GM23248 (cell line): ENCODE measurements around the gene CSRP3. TPM values are rescaled to one million over a fixed set of nuclear protein-coding genes. Genes with fewer than 3 reads are reported as not detected.

Experiments used
- DNase-seq: peaks from one replicate; pipeline ENCODE4 v3.0.0-alpha.2; 2015
- H2AFZ ChIP-seq: fragments of 200-600 bp; sonication (generic); 2 replicates; pipeline ENCODE4 v1.6.1; 2016; ENCODE audit warnings: antibody characterized with exemption
- H3F3A ChIP-seq: fragments of 200-600 bp; sonication (generic); 2 replicates; pipeline ENCODE4 v1.6.1; 2016; ENCODE audit warnings: mild to moderate bottlenecking, antibody characterized with exemption, mixed run types; ENCODE audit not compliant: insufficient read depth
- H3K27ac ChIP-seq: fragments of 200-600 bp; sonication (generic); 2 replicates; pipeline ENCODE4 v1.5.1; 2016; ENCODE audit warnings: mild to moderate bottlenecking
- H3K27me3 ChIP-seq: fragments of 200-600 bp; sonication (generic); replicated peaks from 2 replicates; pipeline ENCODE4 v1.6.1; 2016; ENCODE audit warnings: mild to moderate bottlenecking; ENCODE audit not compliant: insufficient read depth
- H3K36me3 ChIP-seq: fragments of 200-600 bp; sonication (generic); 2 replicates; pipeline ENCODE4 v1.6.1; 2016; ENCODE audit warnings: low read depth, mild to moderate bottlenecking
- H3K4me1 ChIP-seq: fragments of 200-600 bp; sonication (generic); 2 replicates; pipeline ENCODE4 v1.6.1; 2016; ENCODE audit warnings: mild to moderate bottlenecking; ENCODE audit not compliant: insufficient read depth
- H3K4me2 ChIP-seq: fragments of 200-600 bp; sonication (generic); one replicate; pipeline ENCODE4 v1.6.1; 2016; ENCODE audit warnings: mild to moderate bottlenecking; ENCODE audit not compliant: unreplicated experiment
- H3K4me3 ChIP-seq: fragments of 200-600 bp; sonication (generic); 2 replicates; pipeline ENCODE4 v1.5.1; 2016; ENCODE audit warnings: mild to moderate bottlenecking
- H3K79me2 ChIP-seq: fragments of 200-600 bp; sonication (generic); 2 replicates; pipeline ENCODE4 v1.6.1; 2016; ENCODE audit warnings: mild to moderate bottlenecking; ENCODE audit not compliant: insufficient read depth
- H3K9ac ChIP-seq: fragments of 200-600 bp; sonication (generic); 2 replicates; pipeline ENCODE4 v1.6.1; 2016; ENCODE audit warnings: mild to moderate bottlenecking
- H3K9me2 ChIP-seq: fragments of 200-600 bp; sonication (generic); 2 replicates; pipeline ENCODE4 v1.6.1; 2016; ENCODE audit warnings: mixed run types, mild to moderate bottlenecking, moderate library complexity; ENCODE audit not compliant: insufficient read depth
- H3K9me3 ChIP-seq: fragments of 200-600 bp; sonication (generic); one replicate; pipeline ENCODE4 v1.6.1; 2017; ENCODE audit warnings: low read depth
- H4K20me1 ChIP-seq: fragments of 200-600 bp; sonication (generic); 2 replicates; pipeline ENCODE4 v1.6.0; 2016; ENCODE audit not compliant: insufficient read depth
- EZH2 ChIP-seq: fragments of 200-600 bp; sonication (generic); IDR thresholded peaks from 2 replicates; pipeline ENCODE4 v1.6.1; 2018; ENCODE audit warnings: antibody characterized with exemption, mild to moderate bottlenecking; ENCODE audit not compliant: insufficient read depth, poor library complexity, severe bottlenecking
- EZH2phosphoT487 ChIP-seq: fragments of 200-600 bp; sonication (generic); IDR thresholded peaks from 2 replicates; pipeline ENCODE4 v1.6.1; 2018; ENCODE audit warnings: antibody characterized with exemption, moderate library complexity, mild to moderate bottlenecking, low read depth; ENCODE audit not compliant: insufficient read depth
- WGBS, 2 experiments: methylation state at CpG; one replicate each; pipeline ENCODE4 v1.1.6; 2015 to 2017; ENCODE audit warnings: low lambda C conversion rate in 2 of 2, low coverage in 1 of 2; ENCODE audit errors: missing lambda C conversion rate in 2 of 2; 5-methylcytosine and 5-hydroxymethylcytosine counted together
- in situ Hi-C: fragments of 300-500 bp; cut with MboI; formaldehyde crosslinking; loops from 2 replicates; pipeline ENCODE4 v1.15.0; 2020
- polyA plus RNA-seq: library from polyadenylated mRNA; unstranded; fragments of >200 nt; fragmentation: Nextera tagmentation; extraction: Ambion mirVana; gene quantifications from 2 replicates; pipeline ENCODE4 v1.2.1, GENCODE V29; 2016
- total RNA-seq: library from RNA; depleted of rRNA; stranded (reverse); fragments of >200 nt; shearing (Covaris generic); gene quantifications from 2 replicates; pipeline ENCODE4 v1.2.3, GENCODE V29; 2014

CSRP3 gene
- total and polyA plus RNA-seq, 2 experiments from 2014 or later = not detected

DNA sequence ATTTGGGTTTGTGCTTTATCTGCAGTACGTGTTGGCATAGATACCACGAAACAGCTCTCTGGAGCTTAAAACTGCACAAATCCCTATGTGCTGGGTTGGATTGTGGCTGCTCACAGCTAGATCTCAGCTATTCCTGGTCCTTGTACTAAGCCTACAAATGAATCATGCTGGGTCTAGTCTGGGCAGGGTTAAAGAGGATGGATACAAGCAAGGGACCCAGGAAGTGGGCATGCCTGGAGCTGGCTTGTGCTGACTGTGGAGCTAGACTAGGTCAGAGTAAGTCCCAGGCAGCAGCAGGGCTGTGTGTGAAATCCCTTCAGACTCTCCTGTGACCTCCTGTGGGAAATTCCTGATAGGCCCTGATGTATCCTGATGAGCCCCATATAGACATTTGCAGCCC lies 42.8 kb upstream of the CSRP3 start:
- Histone ChIP-seq H4K20me1 (no peaks in the 10 kb centered on the region), H3F3A (no peaks in the 10 kb centered on the region; the same call in 1 of the 2 replicates), H3K4me1 (0 out of 2 replicates have a peak, but pooled peaks cover 9% of the 10 kb centered on the region), H3K4me3 (no peak overlapping the region), H3K9me3 (no peaks in the 10 kb centered on the region), H3K4me2 (no peak overlapping the region), H3K9ac (no peak overlapping the region), H3K79me2 (no peaks in the 10 kb centered on the region), H3K27me3 (peaks cover 28% of the 10 kb centered on the region), H3K9me2 (no peaks in the 10 kb centered on the region), H2AFZ (no peak overlapping the region), H3K27ac (no peak overlapping the region), H3K36me3 (no peaks in the 10 kb centered on the region)
- in situ Hi-C loops = no loop called here
- WGBS, 2 experiments = 96 to 98% methylated on average over 2 of the region's 2 CpGs
- no peak for DNase-seq
- TF ChIP-seq EZH2 = no peak
- no peak for TF ChIP-seq EZH2phosphoT487

DNA sequence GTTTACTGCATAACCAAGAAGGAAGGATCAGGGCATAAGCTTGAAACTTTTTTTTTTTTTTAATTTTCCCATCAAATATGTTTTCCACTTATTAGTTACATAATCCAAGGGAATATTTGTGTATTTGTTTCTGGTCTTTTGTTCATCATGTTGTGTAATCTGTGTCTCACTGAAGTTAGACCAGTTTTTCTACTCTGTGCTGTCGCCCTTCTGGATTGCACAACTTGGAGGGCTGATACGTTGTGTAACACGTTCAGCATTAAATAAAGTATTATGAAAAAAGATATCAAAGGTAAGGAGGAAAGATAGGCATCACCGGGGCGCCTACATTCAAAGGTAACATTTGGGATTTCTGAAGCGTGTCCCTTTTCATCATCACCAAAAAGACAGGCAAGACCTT lies 42.3 kb upstream of the CSRP3 start:
- in situ Hi-C loops = no loop called here
- 61 to 66% methylated on average over 6 of the region's 6 CpGs for WGBS, 2 experiments
- peak; percentile 54 for DNase-seq

DNA sequence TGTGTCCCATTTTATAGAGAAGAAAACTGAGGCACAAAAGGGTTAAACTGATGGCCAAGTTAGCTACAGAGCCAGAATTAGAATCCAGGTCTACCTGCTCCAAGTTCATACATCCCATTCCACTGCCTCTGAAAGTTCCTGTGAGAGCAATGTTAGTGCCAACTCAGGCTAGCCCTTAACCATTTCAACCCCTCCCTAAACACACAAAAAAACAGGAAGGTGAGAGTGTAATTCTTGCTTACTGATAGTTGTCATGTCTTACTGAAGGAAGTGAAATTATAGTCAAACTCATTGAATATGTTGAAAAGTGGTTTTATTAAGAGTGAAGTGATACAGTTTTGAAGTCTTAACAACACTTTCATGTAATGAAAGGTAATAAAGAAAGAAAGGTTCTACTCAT lies 41.8 kb upstream of the CSRP3 start:
- H3K4me3 ChIP-seq = no peak overlapping the region
- H3K4me1 ChIP-seq = 0 out of 2 replicates have a peak, but pooled peaks cover 9% of the 10 kb centered on the region
- no peaks in the 10 kb centered on the region; the same call in 1 of the 2 replicates for H3F3A ChIP-seq
- no peak overlapping the region for H2AFZ ChIP-seq
- no peaks in the 10 kb centered on the region for H3K36me3 ChIP-seq
- H3K9me3 ChIP-seq = no peaks in the 10 kb centered on the region
- H3K4me2 ChIP-seq = no peak overlapping the region
- TF ChIP-seq EZH2phosphoT487 (no peak), EZH2 (no peak)
- no peaks in the 10 kb centered on the region for H3K79me2 ChIP-seq
- no peaks in the 10 kb centered on the region for H4K20me1 ChIP-seq
- no peaks in the 10 kb centered on the region for H3K9me2 ChIP-seq
- no peak overlapping the region for H3K9ac ChIP-seq
- in situ Hi-C loops = no loop called here
- no peak for DNase-seq
- H3K27ac ChIP-seq = no peak overlapping the region
- H3K27me3 ChIP-seq = peaks cover 27% of the 10 kb centered on the region

More for the DNA sequence above, 42.3 kb upstream of the CSRP3 start:
- Histone ChIP-seq H3K27ac (no peak overlapping the region), H3K9ac (no peak overlapping the region), H3K79me2 (no peaks in the 10 kb centered on the region), H3K9me3 (no peaks in the 10 kb centered on the region), H3K27me3 (peaks cover 27% of the 10 kb centered on the region), H3K9me2 (no peaks in the 10 kb centered on the region), H2AFZ (no peak overlapping the region), H3K4me1 (0 out of 2 replicates have a peak, but pooled peaks cover 9% of the 10 kb centered on the region), H3K4me2 (no peak overlapping the region), H3K4me3 (no peak overlapping the region), H4K20me1 (no peaks in the 10 kb centered on the region), H3F3A (no peaks in the 10 kb centered on the region; the same call in 1 of the 2 replicates), H3K36me3 (no peaks in the 10 kb centered on the region)
- TF ChIP-seq EZH2 (no peak), EZH2phosphoT487 (no peak)

DNA sequence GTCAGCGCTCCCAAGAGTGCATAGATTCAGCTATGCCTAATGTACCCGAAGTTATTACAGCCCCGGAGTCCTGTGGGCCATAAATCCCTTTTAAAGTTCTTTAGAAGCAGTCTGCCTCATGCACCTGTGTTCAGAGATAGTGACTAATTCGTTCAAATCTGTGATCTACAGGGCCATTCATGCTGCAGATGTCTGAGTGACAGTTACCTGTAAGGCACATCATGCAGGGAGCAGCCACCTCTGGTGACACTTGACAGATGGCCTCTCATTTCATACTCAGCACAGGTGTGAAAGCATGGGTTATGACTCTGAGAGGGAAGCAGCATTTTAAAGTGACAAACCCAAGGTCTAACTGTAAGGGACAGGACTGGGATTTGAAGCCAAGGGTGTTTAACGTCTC lies 41.4 kb upstream of the CSRP3 start:
- in situ Hi-C loops = no loop called here
- no peak overlapping the region for H3K27ac ChIP-seq
- 61 to 64% methylated on average over 5 of the region's 5 CpGs for WGBS, 2 experiments

More for the DNA sequence above, 41.4 kb upstream of the CSRP3 start:
- H3K36me3 ChIP-seq = no peaks in the 10 kb centered on the region
- H3K9me3 ChIP-seq = no peaks in the 10 kb centered on the region
- 0 out of 2 replicates have a peak, but pooled peaks cover 9% of the 10 kb centered on the region for H3K4me1 ChIP-seq
- H3K79me2 ChIP-seq = no peaks in the 10 kb centered on the region
- H3F3A ChIP-seq = no peaks in the 10 kb centered on the region; the same call in 1 of the 2 replicates
- no peak for DNase-seq
- peaks cover 27% of the 10 kb centered on the region for H3K27me3 ChIP-seq
- H3K4me2 ChIP-seq = no peak overlapping the region
- H4K20me1 ChIP-seq = no peaks in the 10 kb centered on the region
- no peak overlapping the region for H2AFZ ChIP-seq
- no peaks in the 10 kb centered on the region for H3K9me2 ChIP-seq
- TF ChIP-seq EZH2 = no peak
- TF ChIP-seq EZH2phosphoT487 = no peak
- no peak overlapping the region for H3K9ac ChIP-seq
- H3K4me3 ChIP-seq = no peak overlapping the region
